ENCODE results near the gene AUTS2.
A peak's percentile ranks its signal among the peaks of the same experiment; 100 is the strongest.

The AUTS2 gene

GRCh38 chr7:70734411-70734810 is 1136.1 kb downstream of the AUTS2 start:
- DNase-seq (ENCODE audit: extremely low read depth in 1 of 2, low read depth in 1 of 2), result no peak

- DNase-seq (ENCODE audit: extremely low read depth in 1 of 2, low read depth in 1 of 2), result no peak
These were observed 1137.0 kb downstream of the AUTS2 start for GRCh38 chr7:70735313-70735712.

DNA sequence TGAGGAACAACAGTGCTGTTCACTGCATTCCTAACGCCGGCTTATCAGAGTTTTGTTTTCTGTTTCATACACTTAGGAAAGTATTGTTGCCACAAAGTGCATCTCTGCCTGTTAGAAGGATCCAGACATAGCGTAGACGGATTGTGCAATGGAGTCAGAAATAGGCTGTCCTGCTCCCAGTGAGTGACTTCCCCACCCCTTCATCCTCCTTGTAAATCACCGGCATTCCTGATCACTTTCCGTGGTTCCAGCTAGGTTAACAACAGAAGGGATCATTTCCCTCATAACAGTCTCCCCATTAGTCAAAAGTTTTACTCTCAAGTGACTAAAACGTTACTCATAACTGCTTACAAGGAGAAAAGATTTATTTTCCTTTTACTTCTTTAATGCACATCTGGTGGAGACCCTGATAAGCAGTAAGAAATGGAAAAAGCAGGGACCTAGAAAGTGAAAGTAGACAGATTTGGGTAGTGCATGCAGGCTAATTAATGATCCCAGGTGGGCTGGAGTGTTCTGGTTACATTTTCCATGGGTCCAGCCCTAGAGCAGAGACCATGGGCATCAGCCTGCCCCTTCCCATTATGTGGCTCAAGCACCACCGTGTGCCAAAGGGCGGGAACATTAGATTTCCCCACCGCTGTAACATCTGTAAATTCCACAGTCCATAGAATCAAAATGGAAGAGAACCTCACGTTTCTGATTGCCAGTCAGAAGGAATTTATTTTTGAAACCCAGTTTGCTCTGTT is 1138.6 kb downstream of the AUTS2 start:
- DNase-seq (ENCODE audit: extremely low read depth in 1 of 2, low read depth in 1 of 2), result no peak

GRCh38 chr7:70738151-70738885 is 1140.0 kb downstream of the AUTS2 start:
- no peak for DNase-seq (ENCODE audit: extremely low read depth in 1 of 2, low read depth in 1 of 2)

- DNase-seq (ENCODE audit: extremely low read depth in 1 of 2, low read depth in 1 of 2), result no peak
These were observed 1141.5 kb downstream of the AUTS2 start for GRCh38 chr7:70739646-70740210.

GRCh38 chr7:70741666-70742065 is 1143.4 kb downstream of the AUTS2 start:
- no peak for DNase-seq (ENCODE audit: extremely low read depth in 1 of 2, low read depth in 1 of 2)

DNA sequence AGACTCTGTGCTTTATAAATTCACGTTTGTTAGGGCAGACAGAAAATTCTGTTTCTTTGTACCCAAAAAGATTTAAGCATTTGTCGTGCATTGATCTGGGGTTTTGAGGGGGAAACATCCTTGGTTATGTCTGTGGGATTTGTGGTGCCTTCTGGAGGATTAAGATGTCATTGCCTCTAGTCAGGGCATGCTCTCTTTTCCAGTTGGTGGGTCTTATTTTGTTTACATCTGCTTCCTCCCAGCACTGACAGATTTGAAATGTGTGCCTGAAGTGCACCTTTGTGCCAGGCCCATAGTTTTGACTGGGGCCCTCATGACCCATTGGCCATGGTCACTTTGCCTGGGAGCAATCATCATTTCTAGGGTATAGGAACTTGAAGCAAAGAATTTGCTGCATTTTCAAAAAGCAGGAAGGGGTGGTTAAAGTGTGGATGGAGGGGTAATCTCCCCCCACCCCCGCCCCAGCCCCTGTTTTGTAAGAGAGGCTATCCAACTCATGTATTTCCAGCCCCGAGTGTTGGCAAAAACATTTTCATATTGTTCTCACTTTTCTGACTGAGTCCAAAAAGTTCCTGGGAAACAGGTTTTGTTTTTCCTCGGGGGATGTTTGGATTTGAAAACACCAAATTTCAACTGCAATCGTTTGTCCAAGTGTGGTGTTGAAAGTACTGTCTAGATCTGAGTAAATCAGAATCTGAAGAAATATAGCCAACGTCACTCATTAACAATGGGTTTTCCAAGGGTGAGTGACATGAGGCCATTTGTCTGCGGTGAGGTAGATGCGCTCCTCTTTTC is 1145.5 kb downstream of the AUTS2 start:
- no peak for DNase-seq (ENCODE audit: extremely low read depth in 1 of 2, low read depth in 1 of 2)

DNA sequence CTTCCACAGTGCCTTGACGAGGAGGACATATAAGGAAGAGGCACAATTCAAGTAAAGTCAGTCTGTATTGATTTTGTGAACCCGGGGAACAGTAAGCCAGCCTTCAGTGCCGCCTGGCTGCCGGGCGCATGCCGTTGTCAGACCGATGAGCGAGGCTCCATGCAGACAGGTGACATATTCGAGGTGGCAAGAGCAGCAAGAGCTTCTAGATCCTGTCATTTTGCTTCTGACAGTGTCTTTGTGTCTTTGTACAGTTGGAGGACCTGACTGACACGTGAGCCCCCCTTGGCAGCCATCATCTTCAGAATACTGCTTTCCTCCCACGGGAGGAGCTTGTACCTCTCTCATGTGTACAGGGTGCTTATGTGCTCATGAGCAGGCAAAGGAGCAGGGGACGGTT is 1146.2 kb downstream of the AUTS2 start:
- DNase-seq (ENCODE audit: extremely low read depth in 1 of 2, low read depth in 1 of 2), result no peak

DNA sequence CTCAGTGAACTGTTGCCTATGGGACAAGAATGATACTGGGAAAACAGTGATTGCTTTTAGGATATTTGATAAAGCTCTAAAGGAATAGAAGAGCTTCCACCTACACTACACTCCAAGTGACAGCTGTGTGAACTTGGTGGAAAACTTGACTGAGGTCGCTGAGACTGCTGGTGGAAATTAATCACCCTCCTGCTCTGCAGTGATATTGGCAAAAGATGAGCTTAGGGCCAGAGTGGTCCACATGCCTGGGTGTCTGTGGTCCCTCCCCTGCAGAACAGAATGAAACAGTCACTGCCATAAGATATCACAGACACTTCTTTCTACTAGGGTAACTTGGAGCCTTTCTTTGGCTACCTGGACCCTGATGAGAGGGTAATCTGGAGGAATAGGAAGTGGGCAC is 1151.6 kb downstream of the AUTS2 start:
- no peak for DNase-seq (ENCODE audit: extremely low read depth in 1 of 2, low read depth in 1 of 2)

GRCh38 chr7:70751895-70752294 is 1153.6 kb downstream of the AUTS2 start:
- DNase-seq (ENCODE audit: extremely low read depth in 1 of 2, low read depth in 1 of 2), result no peak

DNA sequence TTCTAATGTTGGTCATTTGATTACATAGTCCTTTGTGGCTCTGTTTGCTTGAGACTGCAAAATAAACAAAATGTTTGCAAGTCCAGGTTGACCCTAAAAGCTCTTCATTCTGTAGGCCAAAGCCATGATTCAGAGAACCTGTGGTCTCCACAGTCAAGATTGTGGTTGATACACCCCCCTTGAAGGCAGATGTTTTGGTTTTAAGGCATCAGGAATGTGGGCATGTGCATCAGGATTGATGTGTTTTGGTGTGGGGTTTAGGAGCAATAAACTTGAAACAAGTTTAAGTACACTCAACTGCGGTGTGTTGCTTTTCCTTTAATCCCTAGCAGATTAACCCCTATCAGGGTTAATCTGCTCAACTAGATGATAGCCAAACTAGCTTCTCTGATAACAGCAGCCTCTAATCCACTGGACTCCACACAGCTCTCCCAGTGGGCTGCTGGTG is 1154.5 kb downstream of the AUTS2 start:
- DNase-seq (ENCODE audit: extremely low read depth in 1 of 2, low read depth in 1 of 2), result no peak

GRCh38 chr7:70756789-70757188 is 1158.5 kb downstream of the AUTS2 start:
- no peak for DNase-seq (ENCODE audit: extremely low read depth in 1 of 2, low read depth in 1 of 2)

DNA sequence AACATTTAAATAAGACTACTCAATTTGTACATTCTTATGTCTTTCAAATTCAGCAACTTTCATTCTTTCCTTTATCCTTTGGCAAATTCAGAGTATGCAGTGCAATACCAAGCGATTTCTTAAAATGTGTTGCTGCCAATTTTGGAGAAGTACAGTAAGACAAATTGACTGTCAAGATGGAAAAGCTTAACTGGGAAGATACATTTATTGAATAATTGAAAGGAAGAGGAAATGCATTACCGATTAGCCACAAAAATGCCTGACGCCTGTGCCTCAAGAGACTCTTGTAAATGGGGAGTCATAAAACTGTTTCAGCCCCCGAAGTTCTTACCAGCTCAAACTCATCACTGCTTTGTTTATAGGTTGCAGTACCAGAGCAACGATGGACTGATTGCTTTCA is 1160.4 kb downstream of the AUTS2 start:
- no peak for DNase-seq (ENCODE audit: extremely low read depth in 1 of 2, low read depth in 1 of 2)

- no peak for DNase-seq (ENCODE audit: extremely low read depth in 1 of 2, low read depth in 1 of 2)
These were observed 1161.4 kb downstream of the AUTS2 start for GRCh38 chr7:70759674-70760073.

DNA sequence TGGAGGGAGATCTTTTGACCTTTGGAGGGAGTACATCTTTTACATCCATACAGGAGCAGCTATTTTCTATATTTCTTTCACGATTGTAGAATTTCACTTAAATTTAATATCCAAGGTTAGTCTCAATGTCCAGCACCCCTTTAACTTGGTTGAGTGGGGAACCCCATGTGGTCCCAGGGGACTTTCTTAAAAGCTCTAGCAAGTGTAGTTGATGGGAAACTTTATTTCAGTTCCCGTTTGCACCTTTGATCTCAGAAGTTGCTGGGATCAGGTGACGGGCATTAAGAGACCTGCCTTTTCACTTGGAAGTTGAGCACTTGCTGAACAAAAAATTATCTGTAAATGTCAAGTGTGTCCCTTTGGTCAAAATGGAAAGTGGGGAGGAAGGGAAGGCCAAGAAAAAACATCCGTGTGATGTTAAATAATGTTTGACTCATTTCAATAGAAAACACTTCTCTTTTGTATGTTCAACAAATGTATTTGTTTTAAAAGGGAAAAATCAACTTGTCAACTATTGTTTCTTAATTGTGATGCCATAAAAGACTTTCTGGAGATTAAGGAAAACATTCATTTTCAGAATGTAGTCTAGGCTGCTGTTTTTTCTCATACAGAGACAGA is 1163.5 kb downstream of the AUTS2 start:
- DNase-seq (ENCODE audit: extremely low read depth in 1 of 2, low read depth in 1 of 2), result no peak

DNA sequence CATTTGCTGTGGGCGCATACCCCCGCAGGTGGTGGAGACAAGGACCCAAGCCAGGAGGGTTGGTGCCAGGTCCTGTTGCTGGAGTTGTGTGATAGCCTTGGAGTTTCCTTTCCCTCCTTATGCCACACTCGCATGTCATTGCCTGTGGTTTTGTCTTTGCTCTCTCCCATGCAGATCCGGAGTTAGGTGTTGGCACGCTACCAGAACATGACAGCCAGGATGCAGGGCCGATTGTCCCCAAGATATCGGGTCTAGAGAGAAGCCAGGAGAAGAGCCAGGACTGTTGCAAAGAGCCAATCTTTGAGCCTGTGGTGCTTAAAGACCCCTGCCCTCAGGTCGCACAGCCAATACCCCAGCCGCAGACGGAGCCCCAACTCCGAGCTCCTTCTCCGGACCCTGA is 1164.4 kb downstream of the AUTS2 start:
- no peak for DNase-seq (ENCODE audit: extremely low read depth in 1 of 2, low read depth in 1 of 2)

DNA sequence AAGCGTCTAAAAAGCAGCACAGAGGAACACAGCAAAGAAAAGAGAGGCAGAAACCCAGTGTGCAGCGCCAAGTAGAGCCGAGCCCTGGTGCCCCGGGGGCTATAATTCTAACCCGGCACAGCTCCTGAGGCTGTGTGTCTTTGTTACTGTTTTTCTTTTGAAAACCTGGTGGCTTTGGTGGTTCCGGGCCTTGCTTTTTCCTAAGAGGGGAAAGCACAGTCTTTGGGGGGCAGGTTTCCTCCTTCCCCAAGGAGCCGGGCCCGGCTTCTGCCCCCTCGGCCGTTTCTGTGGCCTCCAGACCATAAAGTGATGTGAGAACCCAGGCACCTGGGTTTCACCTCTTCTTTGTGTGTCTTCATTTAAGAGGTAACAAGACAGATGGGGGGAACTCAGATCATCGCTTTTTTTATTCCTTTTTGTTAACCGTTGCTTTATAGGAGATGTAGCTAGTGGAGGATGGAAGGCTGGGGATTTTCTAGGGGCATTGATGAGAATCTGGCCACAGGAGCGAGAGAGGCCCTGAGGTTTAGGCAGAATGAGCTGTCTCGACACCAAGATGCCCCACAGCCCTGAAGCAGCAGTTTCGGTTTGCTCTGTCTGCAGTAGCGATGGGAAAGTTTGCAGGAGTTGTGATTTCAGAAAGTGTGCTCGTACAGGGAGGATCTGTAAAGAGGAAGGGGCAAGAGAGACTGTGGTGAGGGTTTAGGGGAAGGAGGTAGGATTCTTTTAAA is 1165.9 kb downstream of the AUTS2 start:
- peak in 1 of 2 donors; percentile 3 for DNase-seq (ENCODE audit: extremely low read depth in 1 of 2, low read depth in 1 of 2)

GRCh38 chr7:70764701-70765208 is 1166.5 kb downstream of the AUTS2 start:
- no peak for DNase-seq (ENCODE audit: extremely low read depth in 1 of 2, low read depth in 1 of 2)

DNA sequence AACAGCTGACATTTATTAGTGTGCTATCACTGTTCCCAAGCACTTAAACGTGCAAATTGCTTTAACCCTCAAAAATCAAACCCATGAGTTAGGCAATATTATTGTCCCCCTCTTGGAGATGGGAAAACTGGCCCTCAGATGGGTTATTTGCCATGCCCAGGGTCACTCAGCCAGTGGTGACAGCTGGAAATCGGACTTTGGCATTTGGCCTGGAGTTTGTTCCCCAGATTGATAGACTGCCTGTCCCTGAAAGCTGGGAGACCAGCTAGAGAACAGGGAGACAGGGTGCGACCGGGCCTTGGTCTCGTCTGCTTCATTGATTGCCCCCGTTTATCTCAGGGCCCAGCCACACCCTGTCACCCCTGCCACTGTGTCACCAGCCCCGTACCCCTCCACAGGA is 1167.4 kb downstream of the AUTS2 start:
- DNase-seq (ENCODE audit: extremely low read depth in 1 of 2, low read depth in 1 of 2), result no peak

- no peak for DNase-seq (ENCODE audit: extremely low read depth in 1 of 2, low read depth in 1 of 2)
These were observed 1167.8 kb downstream of the AUTS2 start for GRCh38 chr7:70766109-70766508.

Measured in stimulated activated CD8-positive, alpha-beta memory T cell treated with anti-CD3 and anti-CD28 coated beads, Interleukin-7, amount 100 ng/mL, for 48 hours (primary cell).